Heart left ventricle (tissue), 13 donors: ENCODE results near the gene PSG7.
"Not testable (repeated sequence)": the region's sequence is repeated elsewhere in the genome, so short reads cannot be mapped to it uniquely, and the experiment has no call there.

Source experiments
- CTCF ChIP-seq, 12 donors: fragments of 200-600 bp; sonication (generic) in 4 of 12; IDR thresholded peaks; one replicate each; pipeline versions ENCODE4 v1.5.0 to v1.8.0; 2018 to 2022; ENCODE audit warnings: antibody characterized with exemption in 12 of 12, mild to moderate bottlenecking in 5 of 12
- POLR2A ChIP-seq, 2 donors: fragments of 450-650 bp; IDR thresholded peaks; one replicate each; pipeline ENCODE4 v1.6.1; 2017; ENCODE audit warnings: antibody characterized with exemption in 2 of 2, mild to moderate bottlenecking in 2 of 2, moderate library complexity in 2 of 2
- donor health status: ischemic (EF 13 %, LVEDD 7.1; RV severe dilation, severe dysfunction).
- donor health status: DM: no; HTN: yes; CAD: no.
- donor health status: DM: no; HTN: no; CAD: no.
- donor health status: ischemic (EF 25% LVEDD 6.9; RV normal size, moderate dysfunction).
- donor health status: ischemic (EF 25% LVEDD 5.7; RV mildly dilated, moderate dysfunction).
- donor health status: ischemic (EF 35%, LVEDD 5.7; RV mildly dilated, moderate dysfunction).
- donor health status: nonischemic (EF 11% LVEDD 7.7; RV severe dilation, severe dysfunction).
- donor health status: DM: yes; HTN: yes; CAD: no.
- donor health status: PGD.
- donor health status: ischemic (EF 29% LVEDD 5.4; RV normal size, mild dysfunction).
- donor health status: nonischemic (EF 23%, LVEDD 6.1; RV moderate dilation, normal function).

DNA sequence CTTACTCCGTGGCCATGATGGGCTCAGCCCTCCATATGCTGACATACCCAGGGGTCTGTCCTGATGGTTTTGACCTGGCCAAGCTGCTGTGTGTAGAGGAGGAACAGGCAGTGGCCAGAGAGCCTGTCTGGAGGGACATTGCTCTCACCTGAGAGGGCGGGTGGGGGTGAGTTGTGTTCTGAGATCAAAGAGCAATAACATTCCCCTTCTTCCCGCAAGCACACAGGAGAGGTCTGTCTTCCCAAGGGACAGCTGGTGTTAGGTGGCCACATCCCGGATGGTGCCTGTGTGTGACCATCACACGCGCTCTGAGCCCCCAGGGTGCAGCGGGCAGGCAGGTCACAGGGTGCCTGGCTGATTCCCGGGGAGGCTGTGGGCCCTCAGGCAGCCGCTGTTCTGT, 56.4 kb downstream of the PSG7 start:
- TF ChIP-seq CTCF, POLR2A (IDR thresholded peaks at IDR 0.05): not testable (repeated sequence)
